Forelimb muscle (tissue), 1 donor: ENCODE data around the gene SNAPC1. TPM values are rescaled to one million over a fixed set of nuclear protein-coding genes. Genes with fewer than 3 reads are reported as not detected.

Experiments used
- DNase-seq: peaks from one replicate; pipeline ENCODE4 v3.0.0-alpha.2; 2013; ENCODE audit warnings: low read depth
- polyA plus RNA-seq: library from polyadenylated mRNA; unstranded; fragments of 120-200 nt; gene quantifications from one replicate; pipeline ENCODE4 v1.2.1, GENCODE V29; 2013; ENCODE audit not compliant: insufficient read length

SNAPC1 gene
- polyA plus RNA-seq, 1 donor: 4.6 TPM

DNA sequence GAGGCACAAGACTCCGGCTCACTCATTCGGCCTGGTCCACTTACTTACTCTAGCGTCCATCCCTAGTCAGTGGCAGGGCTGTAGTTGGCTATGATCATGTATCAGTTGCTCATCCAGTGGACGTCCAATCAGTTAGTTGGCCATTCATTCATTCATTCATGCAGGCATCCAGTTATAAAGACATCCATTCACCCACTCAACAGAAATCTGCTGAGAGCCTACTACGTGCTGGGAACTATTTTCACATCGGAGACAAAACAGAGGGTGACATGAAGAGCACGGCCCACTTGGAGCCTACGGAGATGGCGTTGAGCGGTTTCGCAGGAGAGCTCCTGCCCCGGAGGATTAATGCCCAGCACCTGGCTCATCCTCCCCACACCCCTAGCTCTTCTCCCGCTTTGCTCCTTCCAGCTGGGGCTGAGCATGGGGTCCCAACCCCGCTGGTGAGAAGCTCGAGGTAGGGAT lies 49.7 kb downstream of the SNAPC1 start:
- no peak for DNase-seq

GRCh38 chr14:61812347-61813095 lies 50.3 kb downstream of the SNAPC1 start, which contains the start of gene SYT16:
TSS of gene SYT16 (plus strand) at chr14:61812703.
- DNase-seq: no peak

- no peak for DNase-seq
Observed at GRCh38 chr14:61813096-61813606, 50.9 kb downstream of the SNAPC1 start.

- no peak for DNase-seq
Observed at GRCh38 chr14:61822458-61822857, 60.2 kb downstream of the SNAPC1 start.

GRCh38 chr14:61832783-61833182 lies 70.6 kb downstream of the SNAPC1 start:
- DNase-seq: no peak

DNA sequence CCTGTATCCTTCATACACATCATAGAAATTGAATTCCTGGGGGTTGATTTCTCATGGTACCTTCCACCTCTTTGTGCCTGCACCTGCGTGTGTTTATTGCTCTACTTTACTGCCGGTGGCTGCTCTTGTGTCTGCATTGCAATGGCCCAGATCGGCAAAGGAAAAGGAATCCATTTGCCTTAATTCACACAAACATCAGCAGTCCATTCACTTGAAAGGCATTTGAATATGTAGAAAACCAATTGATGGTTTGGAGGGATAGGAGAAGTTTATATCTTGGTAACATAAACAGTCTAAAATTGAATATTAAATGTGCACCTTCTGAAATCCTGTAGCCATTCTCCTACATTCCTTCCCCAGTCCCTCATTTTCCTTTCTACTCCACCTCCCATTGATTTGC lies 74.0 kb downstream of the SNAPC1 start:
- DNase-seq: no peak

- DNase-seq: no peak
Observed at GRCh38 chr14:61836807-61837206, 74.6 kb downstream of the SNAPC1 start.

GRCh38 chr14:61837336-61838229 lies 75.4 kb downstream of the SNAPC1 start:
- peak; percentile 78 for DNase-seq

GRCh38 chr14:61838661-61839245 lies 76.5 kb downstream of the SNAPC1 start:
- DNase-seq: no peak

DNA sequence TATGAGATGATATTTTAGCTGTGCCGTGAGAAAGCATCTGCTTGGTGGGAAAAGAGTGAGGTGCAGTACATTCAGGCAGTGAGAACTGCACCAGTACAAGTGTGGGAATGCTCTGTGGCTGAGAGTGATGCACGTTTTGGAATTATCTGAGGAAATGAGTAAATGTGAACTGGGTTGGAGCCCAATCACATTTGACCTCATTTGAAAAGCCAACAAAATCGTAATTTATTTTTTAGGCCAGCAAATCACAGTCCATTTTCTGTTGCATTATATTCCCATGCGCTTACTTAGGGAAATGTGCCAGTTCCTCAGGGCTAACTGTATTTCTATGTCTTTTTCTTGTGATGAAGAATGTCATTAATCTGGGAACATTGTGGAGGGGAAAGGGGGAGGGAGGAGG lies 77.3 kb downstream of the SNAPC1 start:
- DNase-seq: peak; percentile 88

DNA sequence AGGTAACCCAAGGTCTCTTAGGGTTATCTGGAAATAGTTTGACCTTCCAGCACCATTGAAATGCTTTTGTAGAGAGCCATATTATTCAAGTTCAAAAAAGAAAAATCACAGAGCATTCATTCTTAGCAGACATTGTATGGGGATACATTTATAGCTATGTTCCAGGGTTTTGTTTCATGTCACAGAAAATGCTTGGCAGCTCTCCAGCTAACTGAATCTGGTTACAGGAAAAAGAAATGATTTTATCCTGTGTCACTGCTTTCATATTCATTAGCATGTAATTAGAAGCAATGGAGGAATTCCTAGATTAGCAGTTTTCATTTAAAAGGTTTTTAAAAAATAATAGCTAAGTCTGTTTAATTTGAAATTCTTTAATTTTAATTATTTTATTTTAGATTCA lies 78.9 kb downstream of the SNAPC1 start:
- DNase-seq: peak; percentile 40

Other genes with a start within 250 kb of the SNAPC1 start
- gene HIF1A, start 66.9 kb upstream of the SNAPC1 start, polyA plus RNA-seq: 53.5 TPM
- 0.20 TPM for gene SYT16, start 50.3 kb downstream of the SNAPC1 start, polyA plus RNA-seq